DMS 273 treated with DMSO at 0.1 percent for 48 hours (cell line): Measurements from ENCODE around the gene USP53.
"Not testable (repeated sequence)": the region's sequence is repeated elsewhere in the genome, so short reads cannot be mapped to it uniquely, and the experiment has no call there.

Experiments used
- DNase-seq: peaks from one replicate; lab custom pipeline; 2025; lab: John Stamatoyannopoulos, UW

The USP53 gene

DNA sequence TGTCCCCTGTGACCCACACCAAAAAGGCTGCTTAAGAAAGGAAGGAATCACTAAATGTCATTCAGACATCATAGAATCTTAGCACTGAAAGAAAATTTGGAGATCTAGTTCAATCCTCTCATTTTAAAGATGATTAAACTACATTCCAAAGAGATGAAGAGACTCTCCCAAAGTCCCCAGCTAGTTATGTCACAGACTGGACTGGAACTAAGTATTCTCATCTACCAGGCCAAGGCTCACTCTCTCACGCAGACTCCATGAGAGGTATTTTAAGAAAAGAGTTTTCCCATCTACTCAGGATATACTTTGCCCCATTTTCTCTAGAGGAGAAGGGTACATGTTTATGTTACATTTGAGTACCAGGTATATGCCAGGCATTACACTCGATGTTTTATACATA, 102.5 kb downstream of the USP53 start:
- DNase-seq, result no peak

DNA sequence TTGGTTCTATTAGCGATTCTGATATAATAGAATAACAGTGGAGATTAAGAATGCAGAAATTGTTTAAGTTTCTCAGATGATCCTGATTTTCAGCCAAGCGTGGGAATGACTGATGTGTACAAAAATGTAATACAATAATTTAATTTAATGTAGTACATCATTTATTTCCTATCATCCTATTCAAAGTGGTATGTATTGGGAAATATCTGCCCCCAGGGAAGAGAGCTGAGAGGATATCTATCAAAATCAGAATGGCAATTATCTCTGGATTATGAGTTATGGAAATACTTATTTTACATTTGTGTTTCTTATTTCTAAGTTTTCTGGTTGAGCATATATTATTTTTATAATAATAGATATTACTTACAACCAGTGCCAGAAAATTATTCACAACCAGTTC, 105.5 kb downstream of the USP53 start:
- no peak for DNase-seq

DNA sequence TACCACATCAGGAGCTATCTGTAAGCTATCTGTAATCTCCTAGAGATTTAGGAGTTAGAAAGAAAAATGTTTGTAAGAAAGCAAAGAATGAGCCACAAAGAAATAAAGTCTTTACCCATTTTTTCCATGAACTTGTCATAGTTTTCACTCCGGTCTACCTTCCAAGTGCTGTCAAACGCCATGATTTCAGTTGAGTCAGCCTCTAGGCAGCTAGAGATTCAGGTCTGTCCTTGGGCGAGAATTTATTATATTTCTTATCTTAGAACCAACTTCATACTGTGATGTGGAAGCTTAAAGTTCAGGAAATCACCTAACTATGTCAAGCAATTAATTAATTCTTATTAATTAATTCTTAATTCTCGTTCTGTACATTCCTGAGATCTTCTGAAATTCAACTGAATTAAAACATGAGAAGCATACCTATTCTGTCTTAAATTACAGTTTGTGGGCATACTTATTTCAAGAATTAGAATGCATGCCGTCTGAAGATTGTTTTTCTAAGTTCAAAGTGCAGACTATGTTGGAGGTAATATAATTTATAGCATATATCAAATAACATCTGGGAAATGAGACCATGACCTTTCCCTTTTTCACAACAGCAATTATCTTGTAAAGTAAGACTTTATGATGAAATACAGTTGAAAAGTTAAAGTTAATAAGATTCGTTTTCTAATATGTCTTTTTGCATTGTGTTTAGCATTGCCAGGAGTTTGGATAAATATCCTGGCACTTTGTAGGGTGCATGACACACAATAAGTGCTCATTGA, 109.6 kb downstream of the USP53 start, which contains the start of gene FABP2:
FABP2 (minus strand) TSS at position 218 of the 767 bp plus-strand sequence; CDS start at position 182, 36 bp downstream.
- DNase-seq, result no peak

DNA sequence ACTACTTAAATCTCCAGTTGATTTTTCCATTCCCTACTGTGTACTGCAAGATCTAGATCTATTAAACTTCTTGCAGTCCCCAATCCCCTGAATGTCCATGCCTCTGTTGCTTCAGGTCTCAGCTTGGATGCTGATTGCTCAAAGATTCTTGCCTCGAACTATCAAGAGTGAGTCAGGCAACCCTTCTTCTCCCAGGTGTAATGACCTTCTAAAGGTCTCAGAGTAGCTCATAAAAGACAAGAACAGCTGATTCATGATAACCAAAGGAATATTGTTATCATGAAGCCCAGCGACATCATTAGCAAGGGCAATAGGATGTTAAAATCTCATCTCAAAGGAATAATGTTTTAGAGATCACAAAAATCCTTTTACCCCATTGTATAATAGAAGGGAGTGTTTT, 116.2 kb downstream of the USP53 start:
- DNase-seq, result no peak

DNA sequence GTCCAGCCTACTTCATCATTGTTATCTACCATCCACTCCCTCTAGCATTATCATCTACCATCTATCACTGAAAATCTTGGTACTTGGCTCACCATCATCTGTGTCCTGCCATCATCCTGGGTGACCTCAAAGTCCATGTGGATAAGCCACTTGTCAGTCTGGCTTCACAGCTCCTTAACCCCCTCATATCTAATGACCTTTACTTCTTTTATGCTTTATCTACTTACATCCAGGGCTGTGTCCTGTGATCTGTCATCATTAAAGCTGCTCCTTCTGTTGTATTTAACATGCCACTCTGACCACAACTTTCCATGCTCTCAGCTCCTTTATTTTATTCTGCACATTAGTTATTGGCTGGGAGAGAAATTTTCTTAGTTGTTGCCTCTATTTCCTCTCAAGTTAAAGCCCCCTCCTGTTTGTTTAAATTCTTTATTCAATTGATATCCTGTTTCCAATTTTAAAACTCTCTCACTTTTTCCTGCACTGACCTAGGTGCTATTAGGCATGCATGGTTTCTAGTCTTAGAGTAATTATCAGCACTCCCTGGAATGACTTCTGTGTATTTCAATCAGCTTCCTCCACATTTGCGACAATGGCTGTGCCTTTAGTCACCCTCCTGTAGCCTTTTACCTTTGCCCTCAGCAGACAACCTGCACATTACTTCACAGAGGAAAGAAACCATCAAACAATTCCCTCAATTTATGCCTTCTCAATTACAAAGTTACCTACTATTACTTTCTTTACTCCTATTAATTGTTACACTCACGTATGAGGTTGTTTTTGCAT, 117.5 kb downstream of the USP53 start:
- no peak for DNase-seq

DNA sequence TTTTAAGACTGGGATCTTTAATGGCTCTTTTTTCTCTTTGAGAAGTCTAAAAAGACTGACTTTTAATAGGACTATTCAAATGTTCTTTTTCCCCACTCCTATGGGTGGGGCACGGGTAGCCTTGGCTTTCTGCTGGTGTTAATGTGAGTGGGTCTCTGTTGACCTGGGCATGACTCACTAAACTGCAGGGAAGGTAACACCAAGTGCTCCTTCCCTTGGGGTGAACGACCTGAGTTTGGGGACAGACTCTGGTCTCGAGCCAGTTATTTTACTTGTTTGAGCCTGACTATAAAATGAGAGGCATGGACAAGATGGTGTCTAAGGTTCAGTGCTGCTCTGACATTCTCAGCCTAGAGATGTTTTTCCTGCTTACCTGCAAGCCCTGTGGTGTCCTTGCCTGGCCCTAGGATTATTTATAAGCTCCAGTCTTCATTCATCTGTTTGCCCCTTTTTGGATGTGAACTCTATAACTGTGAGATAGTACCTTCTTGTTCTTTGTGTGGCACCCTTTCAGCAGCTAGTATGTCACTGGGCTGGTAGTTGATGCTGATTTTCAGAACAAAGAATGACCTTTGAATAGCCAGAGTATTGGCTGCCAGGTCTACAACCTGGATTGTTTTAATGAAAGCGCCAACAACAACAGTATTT, 123.9 kb downstream of the USP53 start:
- not testable (repeated sequence) for DNase-seq

DNA sequence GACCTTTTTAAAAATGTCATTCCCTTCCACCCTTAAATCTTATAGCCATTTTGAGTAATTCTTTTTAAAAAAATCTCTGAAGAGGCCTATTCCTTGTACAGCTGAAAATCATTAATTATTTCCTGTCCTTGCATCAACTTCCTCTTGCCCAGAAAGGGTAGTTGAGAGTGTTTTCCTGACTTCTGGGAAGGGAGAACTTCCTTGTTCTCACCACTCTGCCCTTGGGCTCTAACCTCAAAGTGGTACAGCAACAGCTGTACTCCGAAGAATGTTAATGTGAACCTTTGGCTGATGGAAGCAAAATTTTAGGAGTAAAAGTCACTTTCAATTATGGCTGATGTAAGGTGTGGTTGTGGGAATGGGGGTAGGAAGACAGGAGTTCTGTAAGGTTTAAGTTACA, 124.5 kb downstream of the USP53 start:
- no peak for DNase-seq

DNA sequence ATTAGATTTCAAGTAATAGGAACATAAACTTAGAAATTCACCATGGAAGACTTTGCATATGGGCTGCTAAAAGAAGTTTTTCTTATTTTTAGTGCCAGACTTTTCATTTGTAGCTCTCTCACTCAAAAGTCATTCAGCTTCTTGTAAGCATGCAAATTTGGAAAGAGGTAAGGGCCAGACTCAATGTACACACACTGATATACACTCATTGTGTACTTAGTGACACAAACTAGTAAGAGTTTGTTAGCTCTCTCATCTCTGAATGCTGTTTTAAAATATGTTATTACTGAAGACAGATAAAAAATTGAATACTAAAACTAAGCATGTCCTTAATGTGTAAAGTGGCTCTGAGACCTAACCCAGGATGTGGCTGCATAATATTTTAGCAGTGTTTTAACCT, 127.4 kb downstream of the USP53 start:
- DNase-seq, result not testable (repeated sequence)

DNA sequence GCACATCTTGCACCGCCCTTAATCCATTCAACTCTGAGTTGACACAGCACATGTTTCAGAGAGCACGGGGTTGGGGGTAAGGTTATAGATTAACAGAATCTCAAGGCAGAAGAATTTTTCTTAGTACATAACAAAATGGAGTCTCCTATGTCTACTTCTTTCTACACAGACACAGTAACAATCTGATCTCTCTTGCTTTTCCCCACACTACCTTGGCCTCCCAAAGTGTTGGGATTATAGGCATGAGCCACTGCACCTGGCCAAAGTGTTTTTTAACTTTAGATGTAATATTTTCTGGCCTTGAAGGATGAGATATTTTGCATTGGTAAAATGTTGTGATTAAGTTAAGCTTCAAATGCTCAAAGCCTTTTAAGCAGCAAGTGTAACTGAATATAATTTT, 130.8 kb downstream of the USP53 start:
- not testable (repeated sequence) for DNase-seq
